Measurements from ENCODE around the gene PRCC.

The PRCC gene

DNA sequence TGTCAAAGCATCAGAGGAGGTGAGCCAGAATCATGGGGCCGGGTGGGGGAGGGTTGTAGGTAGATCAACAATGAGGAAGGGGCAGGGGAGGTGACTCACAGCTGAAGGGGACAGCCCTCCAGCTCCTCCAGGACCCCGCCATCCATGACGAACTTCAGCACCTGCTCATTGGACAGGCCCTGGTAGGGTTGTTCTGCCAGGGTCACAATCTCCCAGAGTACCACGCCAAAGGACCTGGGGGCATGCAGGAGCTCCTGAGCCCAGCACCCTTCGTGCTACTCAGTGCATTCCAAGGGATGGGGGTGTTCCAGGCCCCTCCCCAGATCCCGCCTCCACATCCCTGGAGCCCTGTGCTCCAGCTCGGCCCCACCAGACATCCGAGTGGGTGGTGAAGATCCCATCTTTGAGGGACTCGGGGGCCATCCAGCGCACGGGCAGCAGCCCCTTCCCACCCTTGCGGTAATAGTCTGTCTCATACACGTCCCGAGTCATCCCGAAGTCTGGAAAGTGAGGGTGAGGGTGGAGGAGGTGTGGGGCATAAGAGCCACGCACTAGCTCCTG lies 74.0 kb downstream of the PRCC start:
- DNase-seq (ENCODE audit: low read depth, low spot score): no peak

GRCh38 chr1:156842618-156843300 lies 75.4 kb downstream of the PRCC start:
- DNase-seq (ENCODE audit: low read depth, low spot score): no peak

GRCh38 chr1:156844102-156844501 lies 76.8 kb downstream of the PRCC start:
- no peak for DNase-seq (ENCODE audit: low read depth, low spot score)

DNA sequence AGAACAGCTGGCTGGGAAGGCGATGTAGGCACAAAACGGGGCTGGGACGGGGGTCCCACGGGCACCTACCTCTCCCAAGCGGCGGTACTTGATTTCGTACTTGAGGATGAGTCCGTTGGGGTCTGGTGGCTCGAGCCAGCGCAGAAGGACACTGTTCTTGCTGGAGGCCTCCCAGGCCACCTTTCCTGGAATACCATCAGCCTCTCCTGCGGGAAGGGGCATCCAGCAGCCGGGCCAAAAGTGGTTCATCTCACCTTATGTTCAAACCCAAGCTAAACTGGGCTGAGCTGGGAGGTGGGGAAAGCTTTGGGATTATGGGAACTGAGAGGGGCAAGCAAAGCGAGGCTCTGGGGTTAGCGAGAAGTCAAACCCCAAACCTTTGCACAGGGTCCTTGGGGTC lies 77.3 kb downstream of the PRCC start:
- no peak for DNase-seq (ENCODE audit: low read depth, low spot score)

- DNase-seq (ENCODE audit: low read depth, low spot score): no peak
Observed at GRCh38 chr1:156845055-156845952, 78.0 kb downstream of the PRCC start.

GRCh38 chr1:156845953-156846545 lies 78.7 kb downstream of the PRCC start:
- DNase-seq (ENCODE audit: low read depth, low spot score): no peak

- no peak for DNase-seq (ENCODE audit: low read depth, low spot score)
Observed at GRCh38 chr1:156846643-156847042, 79.3 kb downstream of the PRCC start.

- DNase-seq (ENCODE audit: low read depth, low spot score): no peak
Observed at GRCh38 chr1:156847591-156848460, 80.5 kb downstream of the PRCC start.

DNA sequence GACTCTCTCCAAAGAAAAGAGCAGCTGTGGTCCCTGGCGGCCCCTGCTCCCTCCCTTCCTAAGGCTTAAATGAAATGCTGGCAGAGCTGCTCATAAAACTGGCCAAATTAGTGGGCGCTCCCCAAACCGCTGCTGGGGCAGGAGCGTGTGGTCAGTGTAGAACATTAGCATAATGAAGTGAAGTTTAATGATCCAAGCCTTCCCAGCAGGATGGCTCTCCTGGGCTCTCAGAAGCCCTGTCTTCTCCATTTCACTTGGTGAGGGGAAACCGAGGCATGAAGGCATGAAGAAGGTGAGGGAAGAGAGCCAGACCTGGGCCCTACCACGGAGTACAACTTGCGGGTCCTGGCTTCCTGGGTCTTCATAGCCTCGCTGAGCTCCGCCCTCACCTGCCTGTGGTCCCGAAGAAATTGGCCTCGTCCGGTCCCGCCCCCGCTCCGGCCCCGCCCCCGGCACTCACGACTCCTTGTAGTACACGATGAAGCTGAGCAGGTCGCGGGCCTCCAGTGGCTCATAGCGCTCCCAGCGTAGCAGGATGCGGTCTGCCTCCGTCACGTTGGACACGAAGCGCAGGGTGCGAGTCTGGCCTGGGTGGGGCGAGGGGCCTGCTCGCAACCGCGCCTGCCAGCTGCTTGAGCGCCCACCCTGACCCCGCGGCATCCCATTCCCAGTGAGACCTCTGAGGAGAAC lies 81.3 kb downstream of the PRCC start:
- DNase-seq (ENCODE audit: low read depth, low spot score): peak; percentile 12

- DNase-seq (ENCODE audit: low read depth, low spot score): no peak
Observed at GRCh38 chr1:156849151-156849496, 81.8 kb downstream of the PRCC start.
